SK-N-MC (cell line): ENCODE measurements around the gene MTG2.

Source experiments
- DNase-seq: peaks from one replicate; pipeline ENCODE4 v3.0.0-alpha.2; 2011; ENCODE audit warnings: low read depth, low spot score
- H3K27ac ChIP-seq: fragments of 200-600 bp; sonication (generic); 2 replicates; pipeline ENCODE4 v1.5.1; 2016; ENCODE audit warnings: mixed run types
- H3K36me3 ChIP-seq: fragments of 200-600 bp; sonication (generic); 2 replicates; pipeline ENCODE4 v1.6.1; 2017; ENCODE audit warnings: antibody characterized with exemption, low read length, mixed read lengths; ENCODE audit not compliant: insufficient read depth
- H3K4me3 ChIP-seq: fragments of 200-600 bp; sonication (generic); 2 replicates; pipeline ENCODE4 v1.5.1; 2016
- H3K9ac ChIP-seq: fragments of 200-600 bp; sonication (generic); 2 replicates; pipeline ENCODE4 v1.8.0; 2017; ENCODE audit warnings: mixed run types, mixed read lengths; ENCODE audit not compliant: insufficient read length
- H3K9me3 ChIP-seq: fragments of 200-600 bp; sonication (generic); 2 replicates; pipeline ENCODE4 v1.6.1; 2017; ENCODE audit warnings: low read depth, mild to moderate bottlenecking, antibody characterized with exemption, low read length, moderate library complexity, mixed read lengths
- EZH2 ChIP-seq: fragments of 200-600 bp; sonication (generic); IDR thresholded peaks from one replicate; pipeline ENCODE4 v1.6.1; 2017; ENCODE audit warnings: antibody characterized with exemption
- FOXP2 ChIP-seq: optimal IDR thresholded peaks from 2 replicates; pipeline ENCODE3; 2011; ENCODE audit warnings: mild to moderate bottlenecking, moderate library complexity; ENCODE audit not compliant: insufficient read depth; ENCODE audit errors: extremely low read length, control extremely low read depth
- POLR2AphosphoS5 ChIP-seq: IDR thresholded peaks from 2 replicates; pipeline ENCODE4 v1.6.1; 2012; ENCODE audit warnings: mild to moderate bottlenecking, low read depth, low read length, borderline replicate concordance

The MTG2 gene

GRCh38 chr20:62157387-62158087 is 25.3 kb upstream of the MTG2 start:
- no peak overlapping the region for H3K27ac ChIP-seq
- no peak for DNase-seq
- no peak overlapping the region for H3K9ac ChIP-seq
- no peak overlapping the region for H3K4me3 ChIP-seq
- peaks cover 8% of the 10 kb centered on the region; the same call in 1 of the 2 replicates for H3K36me3 ChIP-seq
- H3K9me3 ChIP-seq = no peaks in the 10 kb centered on the region
- TF ChIP-seq POLR2AphosphoS5 (no peak), EZH2 (no peak), FOXP2 (no peak)

DNA sequence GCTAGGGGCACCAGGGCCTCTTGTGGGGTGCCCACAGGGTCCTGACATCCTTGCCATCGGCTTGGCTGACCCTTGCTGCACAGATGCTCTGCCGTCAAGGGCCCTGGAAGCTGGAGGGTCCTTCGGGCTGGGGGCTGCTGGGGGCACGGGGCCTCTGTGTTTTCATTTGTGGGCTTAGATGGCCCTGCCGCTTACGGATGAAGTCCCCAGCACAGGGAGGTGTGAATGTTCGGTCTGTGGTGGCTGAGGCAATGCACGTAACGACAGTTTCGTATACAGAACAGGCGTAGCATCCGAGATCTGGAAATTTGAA is 24.8 kb upstream of the MTG2 start:
- no peaks in the 10 kb centered on the region for H3K9me3 ChIP-seq
- TF ChIP-seq EZH2 = no peak
- TF ChIP-seq FOXP2 = no peak
- TF ChIP-seq POLR2AphosphoS5 = no peak

DNA sequence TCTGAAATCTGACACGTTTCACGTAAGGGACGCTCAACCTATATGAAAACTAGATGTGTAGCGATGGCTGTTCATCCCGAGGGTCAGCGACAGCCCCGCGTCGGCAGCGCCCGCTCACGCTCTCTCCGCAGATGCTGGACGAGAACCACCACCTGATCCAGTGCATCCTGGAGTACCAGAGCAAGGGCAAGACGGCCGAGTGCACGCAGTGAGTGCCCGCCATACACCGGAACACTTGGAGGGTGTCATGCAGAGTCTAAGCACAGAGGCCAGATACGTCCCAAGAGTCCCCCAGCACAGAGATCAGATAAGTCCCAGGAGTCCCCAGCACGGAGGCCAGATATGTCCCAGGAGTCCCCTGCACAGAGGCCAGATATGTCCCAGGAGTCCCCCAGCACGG is 24.3 kb upstream of the MTG2 start:
- Histone ChIP-seq H3K9me3 (no peaks in the 10 kb centered on the region), H3K4me3 (no peak overlapping the region), H3K36me3 (peaks cover 9% of the 10 kb centered on the region; the same call in 1 of the 2 replicates), H3K9ac (no peak overlapping the region), H3K27ac (no peak overlapping the region)
- no peak for DNase-seq
- no peak for TF ChIP-seq FOXP2
- no peak for TF ChIP-seq EZH2
- TF ChIP-seq POLR2AphosphoS5 = no peak

More for the DNA sequence above, 24.8 kb upstream of the MTG2 start:
- H3K36me3 ChIP-seq = peaks cover 9% of the 10 kb centered on the region; the same call in 1 of the 2 replicates
- H3K4me3 ChIP-seq = no peak overlapping the region
- no peak for DNase-seq
- no peak overlapping the region for H3K27ac ChIP-seq
- no peak overlapping the region for H3K9ac ChIP-seq

DNA sequence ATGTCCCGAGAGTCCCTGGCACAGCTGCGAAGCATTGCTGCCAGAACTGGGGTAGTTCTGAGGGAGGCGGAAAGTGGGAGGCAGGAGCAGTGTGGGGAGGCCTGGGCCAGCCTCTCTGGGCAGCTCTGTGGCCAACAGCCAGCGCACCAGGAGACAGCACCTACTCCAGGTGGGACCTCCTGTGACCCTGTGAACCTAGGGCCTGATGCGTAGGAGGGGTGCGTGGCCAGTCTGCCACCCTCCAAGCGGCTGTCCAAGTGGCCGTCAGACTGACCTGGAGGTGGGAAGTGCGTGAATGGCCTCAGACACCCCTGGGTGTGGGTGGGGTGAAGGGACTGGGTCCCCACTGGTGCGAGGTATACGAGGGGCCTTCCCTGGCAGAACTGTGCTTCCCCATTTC is 23.8 kb upstream of the MTG2 start:
- no peak overlapping the region for H3K9ac ChIP-seq
- H3K9me3 ChIP-seq = no peaks in the 10 kb centered on the region
- peaks cover 9% of the 10 kb centered on the region; the same call in 1 of the 2 replicates for H3K36me3 ChIP-seq
- no peak for DNase-seq
- TF ChIP-seq FOXP2 = no peak
- TF ChIP-seq POLR2AphosphoS5 = no peak
- no peak for TF ChIP-seq EZH2
- no peak overlapping the region for H3K4me3 ChIP-seq
- H3K27ac ChIP-seq = no peak overlapping the region

- DNase-seq = no peak
- no peak overlapping the region for H3K4me3 ChIP-seq
- peaks cover 12% of the 10 kb centered on the region; the same call in 1 of the 2 replicates for H3K36me3 ChIP-seq
- no peak overlapping the region for H3K9ac ChIP-seq
- no peak for TF ChIP-seq EZH2
- TF ChIP-seq FOXP2 = no peak
- TF ChIP-seq POLR2AphosphoS5 = no peak
- no peak overlapping the region for H3K27ac ChIP-seq
- no peaks in the 10 kb centered on the region for H3K9me3 ChIP-seq
Measured at GRCh38 chr20:62159839-62160238, 23.0 kb upstream of the MTG2 start.

GRCh38 chr20:62160253-62160652 is 22.6 kb upstream of the MTG2 start:
- TF ChIP-seq EZH2 (no peak), POLR2AphosphoS5 (no peak), FOXP2 (no peak)
- no peak overlapping the region for H3K4me3 ChIP-seq
- DNase-seq = no peak
- no peak overlapping the region for H3K9ac ChIP-seq
- no peaks in the 10 kb centered on the region for H3K9me3 ChIP-seq
- peaks cover 15% of the 10 kb centered on the region; the same call in 1 of the 2 replicates for H3K36me3 ChIP-seq
- H3K27ac ChIP-seq = no peak overlapping the region

GRCh38 chr20:62160876-62161275 is 22.0 kb upstream of the MTG2 start:
- H3K4me3 ChIP-seq = no peak overlapping the region
- no peak for TF ChIP-seq POLR2AphosphoS5
- no peak for TF ChIP-seq FOXP2

GRCh38 chr20:62161347-62161746 is 21.5 kb upstream of the MTG2 start:
- no peak for DNase-seq
- Histone ChIP-seq H3K4me3 (no peak overlapping the region), H3K27ac (no peak overlapping the region), H3K9ac (no peak overlapping the region), H3K9me3 (no peaks in the 10 kb centered on the region), H3K36me3 (peaks cover 26% of the 10 kb centered on the region; the same call in 1 of the 2 replicates)
- no peak for TF ChIP-seq EZH2
- TF ChIP-seq FOXP2 = no peak
- no peak for TF ChIP-seq POLR2AphosphoS5

More at GRCh38 chr20:62160876-62161275, 22.0 kb upstream of the MTG2 start:
- H3K27ac ChIP-seq = no peak overlapping the region
- H3K9ac ChIP-seq = no peak overlapping the region
- peaks cover 21% of the 10 kb centered on the region; the same call in 1 of the 2 replicates for H3K36me3 ChIP-seq
- no peaks in the 10 kb centered on the region for H3K9me3 ChIP-seq
- no peak for DNase-seq

DNA sequence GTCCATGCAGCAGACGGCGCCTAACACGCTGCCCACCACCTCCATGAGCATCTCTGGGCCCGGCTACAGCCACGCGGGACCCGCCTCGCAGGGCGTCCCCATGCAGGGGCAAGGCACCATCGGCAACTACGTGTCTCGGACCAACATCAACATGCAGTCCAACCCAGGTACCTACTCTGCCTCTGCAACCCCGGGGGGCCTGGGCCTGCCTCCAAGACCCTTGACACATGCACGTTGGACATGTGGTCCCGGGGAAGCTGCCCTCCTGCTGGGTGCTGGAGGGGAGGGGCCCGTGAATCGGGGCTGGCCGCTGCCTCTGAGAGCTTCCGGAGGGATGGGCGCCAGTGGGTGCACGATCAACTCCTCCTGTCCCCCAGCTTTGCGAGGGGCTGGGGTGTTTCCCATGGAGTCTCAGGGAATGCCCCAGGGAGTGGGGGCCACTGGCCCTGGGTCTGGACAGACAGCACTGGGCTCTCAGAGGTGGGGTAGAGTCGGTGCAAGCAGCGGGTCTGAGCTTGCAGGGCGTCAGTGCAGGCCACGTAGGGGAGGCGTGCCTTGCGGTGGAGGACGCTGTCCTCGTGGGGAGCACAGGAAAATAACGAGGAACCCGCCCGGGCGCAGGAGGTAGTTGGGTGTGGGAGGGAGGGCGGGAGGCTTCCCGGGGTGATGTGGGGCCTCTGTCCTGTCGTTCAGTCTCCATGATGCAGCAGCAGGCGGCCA is 19.9 kb upstream of the MTG2 start:
- no peak for DNase-seq
- TF ChIP-seq EZH2 = no peak
- no peak for TF ChIP-seq POLR2AphosphoS5
- no peak for TF ChIP-seq FOXP2
- no peak overlapping the region for H3K27ac ChIP-seq
- H3K9ac ChIP-seq = no peak overlapping the region
- H3K4me3 ChIP-seq = no peak overlapping the region
- peaks cover 27% of the 10 kb centered on the region; the same call in 1 of the 2 replicates for H3K36me3 ChIP-seq
- H3K9me3 ChIP-seq = no peaks in the 10 kb centered on the region
